Heart right ventricle (tissue), 16 donors: ENCODE data around the gene TMEM91. TPM values are rescaled to one million over a fixed set of nuclear protein-coding genes. Genes with fewer than 3 reads are reported as not detected.

Source experiments
- ATAC-seq, 8 donors: fragments of 200-7000 bp; cut with Tn5 transposase; one replicate each; pipeline ENCODE4 v1.9.1; 2020; ENCODE audit warnings: mild to moderate bottlenecking in 8 of 8, moderate library complexity in 8 of 8, moderate number of reproducible peaks in 1 of 8
- DNase-seq, 2 donors: peaks; one replicate each; pipeline ENCODE4 v3.0.0-alpha.2; 2020
- H3K27ac ChIP-seq, 10 donors: fragments of 200-600 bp; sonication (generic) in 2 of 10; one replicate each; pipeline versions ENCODE4 v1.5.0 to v1.8.0; 2020 to 2022; ENCODE audit warnings: mild to moderate bottlenecking in 3 of 10
- H3K27me3 ChIP-seq, 7 donors: fragments of 200-600 bp; one replicate each; pipeline ENCODE4 v1.8.0; 2021 to 2022; ENCODE audit warnings: mild to moderate bottlenecking in 2 of 7
- H3K36me3 ChIP-seq, 9 donors: fragments of 200-600 bp; sonication (generic) in 1 of 9; one replicate each; pipeline versions ENCODE4 v1.5.0 to v1.8.0; 2020 to 2022; ENCODE audit warnings: mild to moderate bottlenecking in 2 of 9
- H3K4me1 ChIP-seq, 9 donors: fragments of 200-600 bp; sonication (generic) in 1 of 9; one replicate each; pipeline versions ENCODE4 v1.5.0 to v1.8.0; 2020 to 2022; ENCODE audit warnings: mild to moderate bottlenecking in 4 of 9
- H3K4me3 ChIP-seq, 10 donors: fragments of 200-600 bp; sonication (generic) in 2 of 10; one replicate each; pipeline versions ENCODE4 v1.5.0 to v1.8.0; 2020 to 2022; ENCODE audit warnings: mild to moderate bottlenecking in 7 of 10, moderate library complexity in 2 of 10
- H3K9me3 ChIP-seq, 11 donors: fragments of 200-600 bp in 10 of 11; sonication (generic) in 2 of 11; one replicate each; pipeline versions ENCODE4 v1.5.0 to v1.8.0; 2013 to 2022; ENCODE audit warnings: mild to moderate bottlenecking in 2 of 11, control low read depth in 1 of 11, moderate library complexity in 1 of 11
- WGBS, 2 donors: extraction: QIAGEN DNeasy Blood & Tissue Kit; methylation state at CpG; one replicate each; pipeline ENCODE4 v1.1.7; 2013; ENCODE audit warnings: inconsistent platforms in 1 of 2; 5-methylcytosine and 5-hydroxymethylcytosine counted together
- intact Hi-C, 10 donors: fragments of 100-400 bp; cut with DNase I; formaldehyde crosslinking; loops; one replicate each; pipeline versions ENCODE4 v1.11.1 to v1.14.2; 2022
- polyA plus RNA-seq, 2 donors: library from polyadenylated mRNA; stranded (reverse); fragments of 200-250 nt; gene quantifications; one replicate each; pipeline ENCODE4 v1.2.3, GENCODE V29; 2013
- total RNA-seq, 10 donors: library from RNA; stranded (reverse); fragmentation: NEBNext Ultra II Directional in 3 of 10; extraction: Animal tissue kit (Norgen Biotek cat#: 25700) in 3 of 10; gene quantifications; one replicate each; pipeline versions ENCODE4 v1.2.1 to v1.2.4, GENCODE V29; 2021 to 2023
- TF ChIP-seq, protein P1 (sequence below), 9 donors: fragments of 200-600 bp; sonication (generic) in 2 of 9; IDR thresholded peaks; one replicate each; pipeline versions ENCODE4 v1.5.0 to v1.8.0; 2021 to 2022; ENCODE audit warnings: antibody characterized with exemption in 9 of 9, mild to moderate bottlenecking in 5 of 9, moderate library complexity in 1 of 9
- donor health status: Arrhythmogenic right ventricular cardiomyopathy.
- donor health status: ischemic (EF 13 %, LVEDD 7.1; RV severe dilation, severe dysfunction).
- donor health status: healthy with polysubstance abuse.
- donor health status: DM: no; HTN: yes; CAD: no.
- donor health status: DM: no; HTN: no; CAD: no.
- donor health status: ischemic (EF 25% LVEDD 6.9; RV normal size, moderate dysfunction).
- donor health status: ischemic (EF 25% LVEDD 5.7; RV mildly dilated, moderate dysfunction).
- donor health status: healthy.
- donor health status: DM: yes; HTN: yes; CAD: no.
- donor health status: Ischemic cardiomyopathy.
- donor health status: ischemic (EF 35%, LVEDD 5.7; RV mildly dilated, moderate dysfunction).
- donor health status: nonischemic (EF 11% LVEDD 7.7; RV severe dilation, severe dysfunction).
- donor health status: DM: yes; HTN: yes; CAD: no.
- donor health status: PGD.
- donor health status: ischemic (EF 29% LVEDD 5.4; RV normal size, mild dysfunction).
- donor health status: nonischemic (EF 23%, LVEDD 6.1; RV moderate dilation, normal function).

The TMEM91 gene
- total and polyA plus RNA-seq, 12 donors: 1.2 to 11.3 (median 2.1) TPM

GRCh38 chr19:41411100-41411967 lies 35.0 kb downstream of the TMEM91 start:
- TF ChIP-seq, protein P1, sequence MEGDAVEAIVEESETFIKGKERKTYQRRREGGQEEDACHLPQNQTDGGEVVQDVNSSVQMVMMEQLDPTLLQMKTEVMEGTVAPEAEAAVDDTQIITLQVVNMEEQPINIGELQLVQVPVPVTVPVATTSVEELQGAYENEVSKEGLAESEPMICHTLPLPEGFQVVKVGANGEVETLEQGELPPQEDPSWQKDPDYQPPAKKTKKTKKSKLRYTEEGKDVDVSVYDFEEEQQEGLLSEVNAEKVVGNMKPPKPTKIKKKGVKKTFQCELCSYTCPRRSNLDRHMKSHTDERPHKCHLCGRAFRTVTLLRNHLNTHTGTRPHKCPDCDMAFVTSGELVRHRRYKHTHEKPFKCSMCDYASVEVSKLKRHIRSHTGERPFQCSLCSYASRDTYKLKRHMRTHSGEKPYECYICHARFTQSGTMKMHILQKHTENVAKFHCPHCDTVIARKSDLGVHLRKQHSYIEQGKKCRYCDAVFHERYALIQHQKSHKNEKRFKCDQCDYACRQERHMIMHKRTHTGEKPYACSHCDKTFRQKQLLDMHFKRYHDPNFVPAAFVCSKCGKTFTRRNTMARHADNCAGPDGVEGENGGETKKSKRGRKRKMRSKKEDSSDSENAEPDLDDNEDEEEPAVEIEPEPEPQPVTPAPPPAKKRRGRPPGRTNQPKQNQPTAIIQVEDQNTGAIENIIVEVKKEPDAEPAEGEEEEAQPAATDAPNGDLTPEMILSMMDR (IDR thresholded peaks at IDR 0.05): no peak
- Histone ChIP-seq H3K9me3 (no peaks in the 10 kb centered on the region), H3K4me1 (peaks cover 22 to 69% (median 58%) of the 10 kb centered on the region in 9 donors), H3K27me3 (no peaks in the 10 kb centered on the region), H3K4me3 (no peak overlapping the region), H3K36me3 (peaks cover 0 to 57% (median 27%) of the 10 kb centered on the region in 9 donors), H3K27ac (peak overlapping the region in 9 of 10 donors; percentile 55 to 84 (median 77))
- ATAC-seq (peak in 3 of 8 donors; percentile 5 to 28 (median 18)), DNase-seq (no peak)
- WGBS, 2 donors: 40 to 48% methylated on average over 9 of the region's 9 CpGs
- intact Hi-C loops: no loop called here

GRCh38 chr19:41411968-41412265 lies 35.6 kb downstream of the TMEM91 start:
- no peak overlapping the region for H3K4me3 ChIP-seq
- H3K4me1 ChIP-seq: peaks cover 22 to 63% (median 54%) of the 10 kb centered on the region in 9 donors
- peaks cover 0 to 63% (median 27%) of the 10 kb centered on the region in 9 donors for H3K36me3 ChIP-seq
- no peaks in the 10 kb centered on the region for H3K27me3 ChIP-seq
- DNase-seq (peak; percentile 64 to 80), ATAC-seq (peak; percentile 57 to 88 (median 82))
- intact Hi-C loops: no loop called here
- WGBS, 2 donors: 33 to 59% methylated on average over 11 of the region's 11 CpGs
- TF ChIP-seq, protein P1 (IDR thresholded peaks at IDR 0.05): no peak
- peak overlapping the region in 9 of 10 donors; percentile 55 to 84 (median 77) for H3K27ac ChIP-seq
- no peaks in the 10 kb centered on the region for H3K9me3 ChIP-seq

- WGBS, 2 donors: 97 to 100% methylated on average over 5 of the region's 5 CpGs
- TF ChIP-seq, protein P1 (IDR thresholded peaks at IDR 0.05): no peak
- H3K27me3 ChIP-seq: no peaks in the 10 kb centered on the region
- intact Hi-C loops: no loop called here
- peak overlapping the region in 4 of 10 donors; percentile 67 to 81 (median 78) for H3K27ac ChIP-seq
- H3K4me3 ChIP-seq: no peak overlapping the region
- no peak for ATAC-seq
- no peaks in the 10 kb centered on the region for H3K9me3 ChIP-seq
- no peak for DNase-seq
- H3K4me1 ChIP-seq: peaks cover 22 to 53% (median 44%) of the 10 kb centered on the region in 9 donors
- peaks cover 0 to 73% (median 27%) of the 10 kb centered on the region in 9 donors for H3K36me3 ChIP-seq
Observed at GRCh38 chr19:41412953-41413352, 36.6 kb downstream of the TMEM91 start.

DNA sequence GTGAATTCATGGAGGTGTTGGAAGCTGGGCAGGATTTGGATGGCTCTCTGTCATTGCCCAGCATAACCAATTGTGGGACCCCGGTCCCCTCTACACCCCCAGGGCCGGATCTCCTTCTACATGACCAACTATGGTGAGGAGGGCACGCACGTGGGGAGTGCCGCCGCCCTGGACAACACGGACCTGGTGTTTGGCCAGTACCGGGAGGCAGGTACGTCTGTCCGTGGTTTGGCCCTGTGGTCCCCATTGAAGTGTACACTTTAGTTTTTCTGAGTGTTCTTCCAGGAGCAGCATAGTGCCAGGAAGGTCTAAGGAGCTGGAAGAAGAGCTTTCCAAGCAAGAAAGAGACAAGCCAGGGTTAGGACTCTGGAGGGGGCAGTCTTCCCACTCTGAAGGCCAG lies 37.6 kb downstream of the TMEM91 start:
- intact Hi-C loops: no loop called here
- Histone ChIP-seq H3K9me3 (no peaks in the 10 kb centered on the region), H3K27me3 (no peaks in the 10 kb centered on the region), H3K27ac (no peak overlapping the region), H3K36me3 (peaks cover 0 to 83% (median 32%) of the 10 kb centered on the region in 9 donors), H3K4me3 (no peak overlapping the region), H3K4me1 (peaks cover 14 to 43% (median 34%) of the 10 kb centered on the region in 9 donors)
- no peak for DNase-seq
- 91 to 93% methylated on average over 10 of the region's 10 CpGs for WGBS, 2 donors
- TF ChIP-seq, protein P1 (IDR thresholded peaks at IDR 0.05): no peak
- ATAC-seq: no peak
